GM18907 (cell line): ENCODE data around the gene VTN.

ENCODE experiments used
- ATAC-seq: cut with Tn5 transposase; IDR thresholded peaks from one replicate; pipeline ENCODE4 v1.9.1; 2021; ENCODE audit warnings: mild to moderate bottlenecking, moderate library complexity; ENCODE audit not compliant: unreplicated experiment

Gene VTN

DNA sequence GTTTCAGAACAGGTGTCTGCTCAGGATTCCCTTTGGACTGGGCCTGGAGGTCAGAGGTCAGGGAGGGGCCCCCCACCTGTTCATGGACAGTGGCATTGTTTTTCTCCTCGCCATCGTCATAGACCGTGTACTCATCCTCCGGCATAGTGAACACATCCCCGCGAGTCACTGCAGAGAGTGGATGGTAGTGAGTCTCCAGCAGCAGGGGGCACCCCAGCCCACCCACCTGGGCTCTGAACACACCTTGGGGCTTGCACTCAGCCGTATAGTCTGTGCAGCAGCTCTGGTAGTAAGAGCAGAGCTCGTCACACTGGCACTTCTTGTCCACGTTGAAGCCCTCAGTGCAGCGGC is 448 bp downstream of the VTN start:
- ATAC-seq, result no peak

DNA sequence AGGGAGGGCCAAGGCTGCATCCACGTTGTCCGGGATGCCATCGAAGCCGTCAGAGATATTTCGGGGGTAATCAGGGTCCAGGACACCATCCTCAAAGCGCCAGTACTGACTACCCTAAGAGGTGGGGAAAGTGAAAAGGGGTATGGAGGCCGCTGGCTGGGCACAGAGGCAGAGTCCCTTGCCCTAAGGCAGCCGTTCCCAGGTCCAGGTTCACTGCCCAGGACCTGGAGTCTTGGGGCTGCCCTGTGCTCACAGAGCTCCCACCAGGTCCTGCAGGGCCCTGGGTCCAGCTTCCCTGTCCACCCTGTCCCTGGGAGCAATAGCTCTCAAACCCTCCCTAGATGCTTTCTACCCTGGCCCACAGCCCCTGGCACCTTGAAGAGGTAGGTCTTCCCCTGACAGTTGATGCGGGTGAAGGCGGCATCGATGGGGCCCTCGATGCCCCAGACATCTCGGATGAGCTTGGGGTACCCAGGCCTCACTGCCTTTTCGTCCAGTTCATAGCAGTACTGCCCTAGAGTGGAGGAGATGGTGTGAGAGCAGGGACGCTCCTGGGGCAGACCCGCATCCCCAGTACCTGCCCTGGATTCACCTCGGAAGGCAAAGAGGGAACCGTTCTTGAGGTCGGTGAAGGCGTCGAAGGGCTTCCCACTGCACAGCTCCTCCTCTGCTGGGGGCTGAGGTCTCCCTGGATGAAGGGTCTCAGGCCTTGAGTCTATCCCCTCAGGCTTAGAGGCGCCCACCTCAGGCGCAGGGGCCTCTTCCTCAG is 1.0 kb downstream of the VTN start:
- ATAC-seq, result no peak

DNA sequence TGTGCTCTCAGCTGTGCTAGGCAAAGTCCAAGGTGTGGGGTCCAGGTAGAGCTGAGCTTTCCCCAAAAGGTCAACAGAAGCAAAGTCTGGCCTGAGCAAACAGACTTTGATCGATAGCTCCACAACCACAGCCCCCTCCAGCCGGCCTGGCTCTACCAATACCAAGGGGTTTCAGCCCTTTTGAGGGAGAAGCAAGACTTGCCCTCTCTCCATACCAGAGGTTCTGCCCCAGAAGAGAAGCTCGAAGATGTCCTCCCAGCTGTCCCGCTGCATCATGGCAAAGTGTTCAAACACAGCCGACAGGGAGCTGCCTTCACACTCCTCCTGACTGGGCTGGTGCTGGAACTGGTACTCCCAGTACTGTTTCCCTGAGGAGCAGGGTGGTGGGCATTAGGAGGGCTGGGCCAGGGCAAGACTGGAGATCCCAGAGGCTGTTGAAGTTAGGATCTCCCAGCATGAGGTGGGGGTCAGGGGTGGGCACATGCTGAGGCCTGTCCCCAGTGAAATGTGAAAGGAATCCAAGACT is 1.7 kb downstream of the VTN start:
- ATAC-seq, result no peak

DNA sequence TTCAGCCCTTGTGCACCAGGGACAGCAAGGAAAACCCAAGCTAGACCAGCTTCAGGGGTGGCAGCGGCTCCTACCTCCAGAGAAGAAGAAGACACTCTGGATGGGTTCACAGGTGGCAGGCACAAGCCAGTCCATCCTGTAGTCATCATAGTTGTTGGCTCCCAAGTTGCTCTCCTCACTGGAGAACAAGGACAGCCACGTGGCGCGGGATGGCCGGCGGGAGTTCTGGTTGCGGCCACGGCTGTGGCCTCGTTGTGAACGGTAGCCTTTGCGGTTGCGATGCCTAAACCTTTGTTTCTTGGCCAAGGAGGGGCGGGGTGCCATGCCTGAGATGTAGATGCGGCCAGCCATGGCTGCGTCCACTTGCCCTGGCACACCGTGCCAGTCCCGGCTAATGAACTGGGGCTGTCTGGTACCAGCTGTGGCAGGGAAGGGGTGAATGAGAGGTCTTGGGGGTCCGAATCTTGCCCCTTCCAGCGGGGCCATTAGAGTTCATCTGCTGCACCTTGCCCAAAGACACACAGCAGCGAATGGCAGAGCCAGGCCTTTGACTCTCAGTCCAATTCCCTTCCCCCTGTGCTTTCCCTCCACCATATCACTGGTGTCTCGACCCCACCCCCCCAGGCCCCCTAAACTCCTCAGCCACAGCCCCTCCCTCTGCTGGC is 2.3 kb downstream of the VTN start:
- ATAC-seq, result no peak

DNA sequence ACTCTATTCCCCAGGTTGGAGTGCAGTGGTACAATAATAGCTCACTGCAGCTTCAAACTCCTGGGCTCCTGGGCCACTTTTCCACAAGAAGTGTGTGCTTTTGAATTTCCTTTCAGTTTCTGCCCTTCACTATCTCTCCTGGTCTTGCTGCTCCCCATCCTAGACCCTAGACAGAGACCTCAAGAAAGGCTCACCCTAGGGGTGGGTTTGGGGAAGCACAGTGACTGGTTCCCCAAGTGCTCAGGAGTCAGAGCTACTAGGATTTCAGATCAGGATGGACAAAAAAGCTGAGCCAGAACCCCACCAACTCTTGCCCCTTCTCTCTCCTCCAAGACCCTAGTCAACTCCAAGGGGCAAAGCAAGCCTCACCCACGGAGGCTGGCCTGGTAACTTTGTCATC is 3.5 kb downstream of the VTN start:
- ATAC-seq, result no peak

DNA sequence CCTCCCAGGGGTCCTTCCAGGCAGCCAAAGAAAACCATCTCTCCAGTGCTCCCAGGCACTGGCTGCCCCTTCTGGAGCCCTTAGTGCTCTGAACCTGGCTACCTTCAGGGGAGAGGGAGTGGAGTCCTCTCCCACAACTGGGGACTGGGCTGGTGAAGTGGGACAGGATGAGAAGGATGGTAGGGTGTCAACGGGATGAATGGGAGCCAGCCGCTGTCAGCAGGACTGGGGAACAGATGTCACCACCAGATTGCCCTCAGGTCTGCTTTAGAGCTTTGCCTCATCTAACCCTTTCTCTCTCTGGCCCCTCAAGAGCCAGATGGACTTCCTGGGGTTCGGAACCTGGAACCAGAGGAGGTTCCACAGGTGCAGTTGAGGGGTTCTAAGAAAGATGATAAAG is 4.6 kb downstream of the VTN start:
- ATAC-seq, result no peak

DNA sequence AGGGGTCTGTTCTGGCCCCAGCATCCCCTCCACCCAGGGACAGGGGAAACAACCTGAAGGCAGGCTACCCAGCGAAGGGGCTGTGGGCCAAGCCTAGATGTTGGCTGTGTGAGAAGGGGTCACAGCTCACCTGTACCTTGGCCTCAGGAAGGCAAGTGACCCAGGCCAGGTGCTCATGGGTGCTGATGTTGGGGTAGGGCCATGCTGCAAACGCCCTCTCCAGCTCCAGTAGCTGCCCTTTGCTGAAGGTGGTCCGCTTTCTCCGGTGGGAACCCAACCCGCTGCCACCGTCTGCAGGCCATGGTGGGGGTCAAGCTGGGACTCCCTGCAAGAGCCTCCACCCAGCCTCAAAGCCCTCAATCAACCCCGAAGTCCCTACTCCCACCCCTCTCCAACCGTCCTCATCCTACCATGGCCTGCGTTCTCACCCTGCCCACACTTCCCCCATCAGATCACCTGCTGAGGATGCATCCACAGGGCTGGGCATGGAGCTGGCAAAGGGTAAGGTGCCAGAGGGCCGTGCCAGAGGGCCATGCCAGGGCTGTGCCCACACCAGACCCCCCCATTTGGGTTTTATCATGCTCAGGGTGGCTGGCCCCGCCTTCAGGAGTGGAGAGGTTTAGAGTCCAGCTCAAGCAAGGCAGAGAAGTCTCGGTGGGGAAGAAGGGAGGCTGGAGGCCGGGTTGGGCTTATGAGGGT is 5.3 kb downstream of the VTN start, which contains the start of gene SEBOX:
TSS of gene SEBOX (minus strand) at position 535 of the 699 bp plus-strand sequence. CDS start at position 487, 48 bp downstream.
- no peak for ATAC-seq

DNA sequence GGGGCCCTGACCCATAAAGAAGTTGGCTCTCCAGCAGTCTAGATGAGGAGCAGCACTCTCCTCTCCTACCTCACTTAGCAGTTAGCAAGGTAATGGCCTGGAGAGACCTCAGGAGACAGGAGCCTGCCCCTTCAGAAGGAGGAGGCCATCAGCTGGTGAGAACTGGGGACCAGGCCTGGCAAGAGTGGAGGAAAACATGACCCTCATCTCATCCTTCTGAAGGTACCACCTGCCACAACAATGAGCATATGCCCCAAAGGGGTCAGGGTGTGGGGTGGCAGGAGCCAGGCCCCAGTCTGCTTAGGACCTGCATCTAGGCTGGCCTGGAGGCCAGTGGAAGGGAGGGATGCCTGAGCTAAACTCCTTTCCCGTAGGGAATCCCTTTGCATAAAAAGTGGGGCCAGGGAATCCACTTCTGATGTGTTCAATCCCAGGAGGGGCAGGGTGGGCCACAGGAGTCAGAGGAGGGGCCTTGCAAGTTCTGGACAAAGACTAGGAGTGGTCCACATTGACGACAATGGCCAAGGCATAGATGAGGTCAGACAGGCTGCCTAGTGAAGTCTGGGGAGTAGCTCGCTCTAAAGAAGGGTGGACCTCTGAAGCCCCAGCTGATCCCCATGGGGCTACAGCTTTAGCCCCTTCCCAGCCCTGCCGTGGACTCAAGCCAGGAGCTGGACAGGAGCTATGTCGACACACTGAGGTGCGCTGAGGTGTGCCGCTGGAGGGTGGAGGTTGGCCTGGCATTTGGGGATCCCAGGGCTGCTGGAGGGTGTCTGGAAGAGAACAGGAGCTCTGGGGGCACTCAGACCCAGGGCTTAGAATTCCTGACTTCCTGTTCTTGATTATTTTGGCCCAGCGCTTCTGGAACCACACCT is 6.1 kb downstream of the VTN start:
- no peak for ATAC-seq

DNA sequence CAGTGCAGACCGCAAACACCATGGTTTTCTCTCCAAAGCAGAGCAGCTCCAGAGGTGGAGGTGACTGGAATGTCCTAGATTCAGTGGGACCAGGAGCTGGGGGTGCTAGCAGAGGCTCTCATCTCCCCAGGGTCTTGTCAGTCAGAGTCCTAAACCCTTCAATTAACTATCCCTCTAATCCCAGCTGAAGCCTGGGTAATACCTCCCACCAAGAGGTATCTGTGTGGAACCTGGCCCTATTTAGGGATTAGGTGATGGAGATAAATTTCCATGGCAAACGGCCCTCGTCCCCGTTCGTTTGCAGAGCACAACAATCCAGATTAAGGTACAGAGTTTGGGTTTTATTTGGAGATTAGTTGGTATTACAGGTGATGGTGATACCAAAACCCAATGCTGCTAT is 6.9 kb downstream of the VTN start:
- no peak for ATAC-seq

DNA sequence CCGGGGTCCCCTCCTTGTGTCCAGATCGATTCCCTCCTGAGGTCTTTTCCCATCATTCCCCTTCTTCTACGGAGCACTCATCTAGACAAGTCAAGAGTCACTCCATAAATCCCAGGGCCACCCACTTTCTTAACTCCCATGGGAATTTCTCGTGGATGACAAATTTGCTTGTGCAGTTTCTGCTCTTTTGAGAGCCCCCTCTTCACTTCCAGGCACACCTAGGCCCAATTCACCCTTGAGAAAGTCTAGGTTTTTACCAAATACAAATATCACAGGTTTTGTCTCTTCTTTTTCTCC is 12.3 kb downstream of the VTN start:
- ATAC-seq, result no peak

DNA sequence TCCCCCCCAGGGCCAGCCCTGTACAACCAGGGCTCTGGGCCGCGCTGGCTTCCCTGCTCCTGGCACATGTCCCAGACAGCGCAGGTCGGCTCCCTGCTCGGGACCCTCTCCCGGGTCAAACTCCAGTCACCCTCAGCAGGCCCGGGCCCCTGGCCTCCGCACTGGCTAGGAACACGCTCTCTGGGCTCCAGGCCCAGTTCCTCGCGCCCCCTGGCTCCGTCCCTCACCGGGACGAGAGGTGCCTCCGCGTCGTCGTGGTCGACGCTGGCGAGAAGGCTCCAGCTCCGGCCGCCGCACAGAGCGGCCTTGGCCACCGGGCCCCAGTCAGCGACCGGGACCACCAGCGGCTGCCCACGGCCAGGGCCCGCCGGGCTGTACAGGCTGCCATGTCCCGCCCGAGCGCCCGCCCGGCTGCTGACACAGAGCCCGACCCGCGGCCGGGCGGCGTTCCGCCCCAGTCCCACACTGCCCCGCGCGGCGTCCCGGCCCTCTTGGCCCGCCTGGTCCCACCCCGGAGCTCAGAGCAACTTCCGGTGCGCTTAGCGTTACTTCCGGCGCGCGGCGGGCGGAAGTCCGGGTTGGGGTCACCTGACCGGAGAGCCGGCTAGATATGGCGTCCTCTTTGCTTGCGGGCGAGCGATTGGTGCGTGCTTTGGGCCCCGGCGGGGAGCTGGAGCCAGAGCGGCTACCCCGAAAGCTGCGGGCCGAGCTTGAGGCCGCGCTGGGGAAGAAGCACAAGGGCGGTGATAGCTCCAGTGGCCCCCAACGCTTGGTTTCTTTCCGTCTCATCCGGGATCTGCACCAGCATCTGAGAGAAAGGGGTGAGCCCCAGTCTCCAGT is 12.8 kb downstream of the VTN start, which contains the start of gene POLDIP2:
TSS of gene POLDIP2 (minus strand) at position 467 of the 840 bp plus-strand sequence. CDS start at position 388, 79 bp downstream.
- ATAC-seq, result peak; percentile 95

DNA sequence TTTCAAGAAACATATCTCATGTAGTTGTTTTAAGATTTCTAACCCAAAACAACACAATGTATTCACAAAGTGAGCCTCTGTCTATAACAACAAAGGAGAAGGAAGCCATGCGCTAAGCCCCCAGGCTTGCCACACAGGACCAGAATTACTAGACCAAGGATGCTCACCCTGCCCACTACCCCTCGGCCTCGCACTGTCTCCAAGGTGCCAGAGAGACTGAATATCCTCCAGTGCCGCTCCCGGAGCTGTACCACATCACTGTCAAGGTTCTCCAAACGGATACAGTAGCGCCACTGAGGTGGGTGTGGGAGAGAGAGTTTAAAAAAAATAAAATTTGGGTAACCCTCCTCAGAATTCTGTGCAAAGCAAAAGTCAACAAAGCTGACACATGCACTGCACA is 19.8 kb downstream of the VTN start:
- no peak for ATAC-seq

DNA sequence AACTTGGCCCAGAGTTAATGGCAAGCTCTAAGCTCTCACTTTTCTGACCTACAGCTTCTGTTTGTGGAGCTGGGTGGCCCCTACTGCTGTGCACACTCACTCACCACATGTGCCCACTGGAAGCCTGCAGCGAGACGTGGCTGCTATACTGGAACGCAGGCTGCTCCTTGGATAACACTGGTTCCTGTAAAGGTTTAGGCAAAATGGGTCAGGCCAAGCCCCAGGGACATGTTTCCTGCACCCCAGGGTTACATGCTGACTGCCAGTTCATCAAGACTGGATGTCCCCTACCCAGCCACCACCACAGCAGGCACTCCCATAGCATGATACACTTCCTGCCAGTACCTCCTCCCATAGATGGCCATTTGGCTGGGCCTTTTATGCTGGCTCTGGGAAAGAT is 21.1 kb downstream of the VTN start:
- no peak for ATAC-seq

DNA sequence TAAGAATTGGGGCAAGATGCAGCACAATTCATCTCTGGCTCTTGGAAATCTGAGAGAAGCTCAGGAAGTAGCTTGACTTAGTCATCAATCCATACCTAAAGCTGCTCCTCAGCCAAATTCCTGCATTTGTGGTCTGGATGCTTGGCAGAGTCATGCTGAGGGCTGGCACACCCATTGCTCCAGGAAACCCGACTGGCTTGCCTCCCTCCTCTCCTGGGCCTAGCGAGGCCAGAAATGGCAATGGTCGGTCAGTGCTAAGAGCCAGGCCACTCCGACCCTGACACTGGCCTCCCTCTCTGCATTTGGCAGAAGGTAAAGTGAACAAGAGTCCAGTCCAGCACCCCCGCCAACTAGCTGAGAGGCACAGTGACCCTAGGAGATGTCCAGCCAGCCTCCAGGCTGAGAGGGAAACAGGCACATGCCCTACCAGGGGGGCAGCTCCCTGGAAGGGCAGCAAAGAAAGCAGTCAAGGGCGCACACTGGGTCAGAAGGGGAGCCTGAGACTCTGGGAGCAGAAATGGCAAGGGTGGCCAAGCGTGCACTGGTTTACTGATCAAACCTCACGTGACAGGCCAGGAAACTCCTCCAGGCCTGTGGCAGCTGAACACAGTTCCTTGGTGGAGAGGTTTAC is 22.7 kb downstream of the VTN start:
- ATAC-seq, result no peak

DNA sequence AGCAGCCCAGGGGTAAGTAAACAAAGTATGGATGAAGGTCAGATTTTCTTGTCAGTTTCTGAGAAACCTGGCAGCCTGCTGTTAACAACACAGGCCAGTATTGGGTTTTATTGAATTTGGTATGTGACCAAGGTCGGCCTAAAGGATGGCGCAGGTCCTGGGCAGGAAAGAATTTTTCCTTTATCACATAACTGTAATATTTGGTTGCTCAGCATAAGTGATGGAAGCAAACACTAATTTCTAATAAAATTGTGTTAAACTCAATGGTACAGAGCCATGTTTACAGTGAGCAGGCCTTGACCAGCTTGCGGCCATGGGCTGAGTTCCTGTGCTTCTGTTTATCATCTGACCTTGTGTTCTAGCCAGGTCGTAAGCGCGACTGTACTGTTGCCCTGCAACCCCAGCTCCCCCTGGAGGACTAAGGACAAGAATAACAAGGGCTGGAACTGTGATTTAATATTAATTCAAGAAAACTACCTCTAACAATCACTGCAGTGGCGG is 23.3 kb downstream of the VTN start:
- ATAC-seq, result no peak

DNA sequence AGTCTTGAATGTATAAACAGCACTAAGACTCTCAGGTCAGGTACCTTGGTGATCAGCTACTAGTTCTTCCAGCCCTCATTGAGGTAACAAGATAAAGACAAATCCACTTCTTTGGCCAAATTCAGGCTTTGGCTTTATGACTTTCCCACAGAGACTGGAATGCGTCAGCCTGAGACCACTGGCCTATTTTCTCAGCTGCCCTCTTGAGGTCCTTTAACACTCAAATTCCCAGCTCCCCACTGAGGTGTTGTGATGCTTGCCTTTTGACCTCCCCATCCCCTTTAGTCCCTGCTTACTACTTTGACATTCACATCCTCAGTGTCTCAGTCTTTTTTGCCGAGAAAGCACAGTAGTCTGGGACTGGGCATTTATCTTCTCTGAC is 23.9 kb downstream of the VTN start:
- no peak for ATAC-seq

DNA sequence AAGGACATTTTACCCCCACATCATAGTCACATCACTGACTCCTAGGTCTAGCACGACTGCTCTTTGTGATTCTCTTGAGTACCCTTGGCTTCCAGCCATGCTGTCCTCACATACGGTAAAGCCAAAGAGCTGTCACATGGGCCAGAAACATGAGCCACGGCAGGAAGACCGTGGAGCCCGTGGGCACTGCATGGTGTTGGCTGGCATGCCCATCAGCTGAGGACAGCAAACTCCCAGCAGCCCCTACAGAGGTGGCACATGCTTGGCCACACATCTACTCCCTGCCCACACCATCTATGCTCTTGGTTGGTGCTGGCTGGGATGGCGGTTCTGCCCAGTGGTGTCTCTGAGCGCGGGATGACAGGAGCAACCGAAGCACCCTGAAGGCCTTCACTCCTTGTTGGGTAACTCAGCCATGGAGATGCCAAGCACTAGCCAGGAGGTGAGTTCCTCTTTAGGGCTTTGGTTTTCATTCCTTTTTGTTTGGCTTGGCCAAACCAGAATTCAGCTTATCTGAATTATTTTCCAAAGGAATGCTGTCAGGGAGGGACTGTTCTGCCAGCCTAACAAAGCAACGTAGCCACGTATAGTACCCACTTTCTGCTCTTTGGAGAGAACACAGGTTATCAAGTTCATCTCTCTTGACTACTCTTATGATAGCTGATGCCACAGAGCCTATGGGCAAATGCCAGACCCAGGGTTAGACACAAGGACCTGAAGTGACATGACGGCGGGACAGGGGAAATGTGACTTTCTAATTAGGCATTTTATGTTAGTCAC is 24.5 kb downstream of the VTN start:
- no peak for ATAC-seq

DNA sequence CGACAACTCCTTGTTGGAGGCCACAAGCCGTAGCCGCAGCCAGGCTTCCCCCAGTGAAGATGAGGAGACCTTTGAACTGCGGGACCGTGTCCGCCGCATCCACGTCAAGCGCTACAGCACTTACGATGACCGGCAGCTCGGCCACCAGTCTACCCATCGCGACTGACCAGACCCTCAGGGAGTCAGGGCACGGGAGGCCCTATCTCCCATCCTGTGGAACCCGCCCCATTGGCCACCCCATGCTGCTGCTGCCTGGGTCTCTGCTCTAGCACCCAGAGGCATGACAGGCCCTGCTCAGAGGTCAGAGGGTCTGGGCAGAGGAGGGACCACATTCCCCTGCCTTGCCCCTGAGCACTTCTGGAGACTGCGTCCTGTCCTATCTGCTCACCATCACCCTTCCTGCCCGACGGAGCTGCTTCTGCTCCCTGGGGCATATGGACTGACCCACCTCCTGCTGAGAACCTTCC is 25.6 kb downstream of the VTN start:
- no peak for ATAC-seq

DNA sequence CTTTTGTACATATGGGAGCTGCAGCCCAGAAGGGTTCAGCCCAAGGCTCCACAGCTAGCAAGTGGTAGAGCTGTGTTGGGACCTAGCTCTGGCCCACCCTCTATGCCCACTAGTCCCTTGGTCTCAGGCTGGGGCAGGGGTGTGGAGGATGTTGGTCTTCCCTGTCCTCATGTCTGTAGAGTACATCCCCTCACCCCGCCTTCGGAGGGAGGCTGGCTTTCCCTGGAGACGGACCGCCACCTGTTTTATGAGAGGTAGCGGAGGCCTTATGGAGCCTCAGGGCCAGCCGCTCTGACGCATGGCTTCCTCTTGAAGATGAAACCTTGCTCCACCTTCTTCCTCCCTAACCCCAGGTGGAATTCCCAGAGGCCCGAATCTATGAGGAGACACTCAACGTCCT is 26.1 kb downstream of the VTN start:
- ATAC-seq, result no peak
